GM12878 (cell line): ENCODE results near the gene LETM1. TPM values are rescaled to one million over a fixed set of nuclear protein-coding genes. Genes with fewer than 3 reads are reported as not detected.

Experiments used
- ATAC-seq: fragments of 200-7000 bp; cut with Tn5 transposase; 3 replicates; pipeline ENCODE4 v1.9.1; 2020; ENCODE audit warnings: mild to moderate bottlenecking, moderate library complexity
- BruUV-seq: library from RNA; stranded (reverse); fragments of 400-500 nt; replicated peaks from 2 replicates; lab custom pipeline; 2021; lab: Mats Ljungman, UMichigan
- CTCF ChIA-PET: fragments of 300-600 bp; sonication (Branson Sonifier 250); formaldehyde crosslinking; extraction: SDS; loops from one replicate; lab custom pipeline; 2021; ENCODE audit warnings: inconsistent platforms; lab: Yijun Ruan, JAX
- POLR2A ChIA-PET: fragments of 350-600 bp; formaldehyde crosslinking; extraction: SDS; loops from one replicate; lab custom pipeline; 2021; ENCODE audit warnings: inconsistent platforms; lab: Charles Lee
- RAD21 ChIA-PET: fragments of 300-600 bp; sonication (Branson Sonifier 250); formaldehyde crosslinking; loops from one replicate; lab custom pipeline; 2023; ENCODE audit warnings: antibody characterized with exemption; ENCODE audit not compliant: unreplicated experiment; lab: Charles Lee
- SMC1A ChIA-PET: fragments of 300-600 bp; sonication (Branson Sonifier 250); formaldehyde crosslinking; loops from one replicate; lab custom pipeline; 2023; ENCODE audit not compliant: unreplicated experiment, uncharacterized antibody; lab: Charles Lee
- DNase-seq: peaks from one replicate; pipeline ENCODE4 v3.0.0-alpha.2; 2011; ENCODE audit warnings: low read depth, low spot score
- FAIRE-seq: peaks from 3 replicates; lab custom pipeline; 2011; peaks lifted over from hg19 to GRCh38; lab: Jason Lieb, UNC
- H2AFZ ChIP-seq: 2 replicates; pipeline ENCODE4 v1.6.0; 2011; ENCODE audit warnings: low read depth, low read length, control low read depth; ENCODE audit not compliant: control insufficient read depth
- H3K27ac ChIP-seq: 2 replicates; pipeline ENCODE4 v1.5.1; 2011; ENCODE audit warnings: control low read depth; ENCODE audit not compliant: control insufficient read depth, insufficient read depth
- H3K27me3 ChIP-seq, 2 experiments: replicated peaks in 1 of 2; 2 replicates each; pipeline versions ENCODE4 v1.6.0 to v1.6.1; 2011; ENCODE audit warnings: low read length in 1 of 2; ENCODE audit not compliant: control insufficient read depth in 2 of 2, insufficient read depth in 2 of 2
- H3K36me3 ChIP-seq, 2 experiments: 2 replicates each; pipeline ENCODE4 v1.5.1; 2011; ENCODE audit warnings: low read length in 1 of 2; ENCODE audit not compliant: control insufficient read depth in 2 of 2, insufficient read depth in 2 of 2
- H3K4me1 ChIP-seq: 2 replicates; pipeline ENCODE4 v1.6.1; 2011; ENCODE audit warnings: mild to moderate bottlenecking, low read length, moderate library complexity, mixed read lengths; ENCODE audit not compliant: control insufficient read depth, insufficient read depth
- H3K4me2 ChIP-seq: 2 replicates; pipeline ENCODE4 v1.6.0; 2011; ENCODE audit warnings: control low read depth; ENCODE audit not compliant: control insufficient read depth, insufficient read depth
- H3K4me3 ChIP-seq: fragments of 200-600 bp; sonication (generic); 2 replicates; pipeline ENCODE4 v1.5.1; 2016
- H3K79me2 ChIP-seq: 2 replicates; pipeline ENCODE4 v1.6.0; 2011; ENCODE audit warnings: low read length; ENCODE audit not compliant: control insufficient read depth, insufficient read depth
- H3K9ac ChIP-seq: 2 replicates; pipeline ENCODE4 v1.8.0; 2011; ENCODE audit warnings: low read length, control low read depth, mixed read lengths; ENCODE audit not compliant: control insufficient read depth, insufficient read depth
- H3K9me3 ChIP-seq: replicated peaks from 3 replicates; pipeline ENCODE4 v1.5.1; 2011; ENCODE audit warnings: mild to moderate bottlenecking, low read length; ENCODE audit not compliant: control insufficient read depth, insufficient read depth
- H4K20me1 ChIP-seq: 2 replicates; pipeline ENCODE4 v1.6.0; 2011; ENCODE audit not compliant: control insufficient read depth, insufficient read depth
- CBX3 ChIP-seq: fragments of 200-600 bp; sonication (generic); IDR thresholded peaks from 2 replicates; pipeline ENCODE4 v1.6.1; 2016; ENCODE audit warnings: low read depth, borderline replicate concordance
- CHD1 ChIP-seq: IDR thresholded peaks from 2 replicates; pipeline ENCODE4 v1.6.1; 2012; ENCODE audit warnings: low read depth, low read length, improper control_type of control experiment
- CUX1 ChIP-seq: IDR thresholded peaks from 2 replicates; pipeline ENCODE4 v1.6.1; 2012; ENCODE audit warnings: improper control_type of control experiment, low read depth, low read length; ENCODE audit not compliant: insufficient replicate concordance
- E4F1 ChIP-seq: fragments of 450-650 bp; IDR thresholded peaks from 2 replicates; pipeline ENCODE4 v1.6.1; 2018; ENCODE audit warnings: borderline replicate concordance, mild to moderate bottlenecking; ENCODE audit not compliant: partially characterized antibody
- GABPA ChIP-seq: IDR thresholded peaks from 2 replicates; pipeline ENCODE4 v1.6.1; 2014; ENCODE audit warnings: antibody characterized with exemption, low read depth, mild to moderate bottlenecking, inconsistent platforms
- NR2C1 ChIP-seq: fragments of 450-650 bp; IDR thresholded peaks from 2 replicates; pipeline ENCODE4 v1.6.1; 2017; ENCODE audit warnings: antibody characterized with exemption, mild to moderate bottlenecking, moderate library complexity
- PML ChIP-seq: IDR thresholded peaks from 2 replicates; pipeline ENCODE4 v1.6.1; 2012; ENCODE audit warnings: low read length, inconsistent platforms
- RAD51 ChIP-seq: fragments of 450-650 bp; IDR thresholded peaks from 2 replicates; pipeline ENCODE4 v1.6.1; 2016; ENCODE audit warnings: moderate library complexity, mild to moderate bottlenecking, inconsistent platforms
- RB1 ChIP-seq: fragments of 450-650 bp; formaldehyde crosslinking; IDR thresholded peaks from 2 replicates; pipeline ENCODE4 v1.6.1; 2017; ENCODE audit warnings: mild to moderate bottlenecking, borderline replicate concordance
- STAT1 ChIP-seq: fragments of 450-650 bp; conservative IDR thresholded peaks from 2 replicates; pipeline ENCODE4 v1.6.1; 2014; ENCODE audit warnings: antibody characterized with exemption, mild to moderate bottlenecking
- WGBS: methylation state at CpG from one replicate; pipeline ENCODE4 v1.1.6; 2016; ENCODE audit warnings: low lambda C conversion rate; ENCODE audit not compliant: insufficient replicate concordance, insufficient coverage; ENCODE audit errors: missing lambda C conversion rate; 5-methylcytosine and 5-hydroxymethylcytosine counted together
- in situ Hi-C: fragments of 300-500 bp; cut with MboI; formaldehyde crosslinking; loops from 9 replicates; pipeline ENCODE4 v1.14.3; 2018; ENCODE audit warnings: mixed read lengths
- intact Hi-C: fragments of 100-400 bp; cut with micrococcal nuclease; formaldehyde crosslinking; loops from one replicate; pipeline ENCODE4 v1.14.2; 2022; ENCODE audit not compliant: unreplicated experiment
- polyA plus RNA-seq, 11 experiments: library from polyadenylated mRNA; depleted of rRNA in 4 of 11; unstranded in 6 of 11; stranded (reverse) in 5 of 11; fragments of >200 nt; fragmentation: Nextera tagmentation in 4 of 11; fragmentation: Illumina TruSeq in 1 of 11; extraction: Ambion mirVana in 4 of 11; extraction: Trizol in 1 of 11; gene quantifications; 1 replicate in 1 of 11; 2 replicates in 10 of 11; pipeline versions ENCODE4 v1.2.1 to v1.2.3, GENCODE V29; 2011 to 2016; ENCODE audit warnings: inconsistent platforms in 2 of 11, missing spikeins in 2 of 11, low read depth in 1 of 11
- total RNA-seq, 4 experiments: library from RNA; depleted of rRNA in 3 of 4; stranded (reverse); fragments of >200 nt in 3 of 4; fragmentation: Illumina TruSeq in 1 of 4; extraction: Trizol in 1 of 4; gene quantifications; 2 replicates each; pipeline versions ENCODE4 v1.2.1 to v1.2.3, GENCODE V29; 2013 to 2021
- TF ChIP-seq, protein P1 (sequence below): fragments of 450-650 bp; IDR thresholded peaks from 2 replicates; pipeline ENCODE4 v1.6.1; 2016; ENCODE audit warnings: mild to moderate bottlenecking, moderate library complexity, borderline replicate concordance

LETM1 gene
- total and polyA plus RNA-seq, 10 of the 15 experiments (the other 5 are each of a cell fraction or from before 2014, with no cell fraction given): 2.6 to 65.2 (median 30.2) TPM

GRCh38 chr4:1794809-1795298, 61.1 kb downstream of the LETM1 start:
- in situ Hi-C loops: no loop called here
- TF ChIP-seq CUX1 (no peak), NR2C1 (no peak), RAD51 (no peak), GABPA (no peak), CHD1 (no peak), PML (no peak), RB1 (no peak), CBX3 (no peak), E4F1 (no peak), STAT1 (no peak)
- TF ChIP-seq, protein P1, sequence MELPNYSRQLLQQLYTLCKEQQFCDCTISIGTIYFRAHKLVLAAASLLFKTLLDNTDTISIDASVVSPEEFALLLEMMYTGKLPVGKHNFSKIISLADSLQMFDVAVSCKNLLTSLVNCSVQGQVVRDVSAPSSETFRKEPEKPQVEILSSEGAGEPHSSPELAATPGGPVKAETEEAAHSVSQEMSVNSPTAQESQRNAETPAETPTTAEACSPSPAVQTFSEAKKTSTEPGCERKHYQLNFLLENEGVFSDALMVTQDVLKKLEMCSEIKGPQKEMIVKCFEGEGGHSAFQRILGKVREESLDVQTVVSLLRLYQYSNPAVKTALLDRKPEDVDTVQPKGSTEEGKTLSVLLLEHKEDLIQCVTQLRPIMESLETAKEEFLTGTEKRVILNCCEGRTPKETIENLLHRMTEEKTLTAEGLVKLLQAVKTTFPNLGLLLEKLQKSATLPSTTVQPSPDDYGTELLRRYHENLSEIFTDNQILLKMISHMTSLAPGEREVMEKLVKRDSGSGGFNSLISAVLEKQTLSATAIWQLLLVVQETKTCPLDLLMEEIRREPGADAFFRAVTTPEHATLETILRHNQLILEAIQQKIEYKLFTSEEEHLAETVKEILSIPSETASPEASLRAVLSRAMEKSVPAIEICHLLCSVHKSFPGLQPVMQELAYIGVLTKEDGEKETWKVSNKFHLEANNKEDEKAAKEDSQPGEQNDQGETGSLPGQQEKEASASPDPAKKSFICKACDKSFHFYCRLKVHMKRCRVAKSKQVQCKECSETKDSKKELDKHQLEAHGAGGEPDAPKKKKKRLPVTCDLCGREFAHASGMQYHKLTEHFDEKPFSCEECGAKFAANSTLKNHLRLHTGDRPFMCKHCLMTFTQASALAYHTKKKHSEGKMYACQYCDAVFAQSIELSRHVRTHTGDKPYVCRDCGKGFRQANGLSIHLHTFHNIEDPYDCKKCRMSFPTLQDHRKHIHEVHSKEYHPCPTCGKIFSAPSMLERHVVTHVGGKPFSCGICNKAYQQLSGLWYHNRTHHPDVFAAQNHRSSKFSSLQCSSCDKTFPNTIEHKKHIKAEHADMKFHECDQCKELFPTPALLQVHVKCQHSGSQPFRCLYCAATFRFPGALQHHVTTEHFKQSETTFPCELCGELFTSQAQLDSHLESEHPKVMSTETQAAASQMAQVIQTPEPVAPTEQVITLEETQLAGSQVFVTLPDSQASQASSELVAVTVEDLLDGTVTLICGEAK: no peak
- Histone ChIP-seq H4K20me1 (no peaks in the 10 kb centered on the region), H3K79me2 (no peaks in the 10 kb centered on the region), H3K36me3 (no peaks in the 10 kb centered on the region), H3K4me1 (no peaks in the 10 kb centered on the region), H3K4me2 (no peak overlapping the region), H3K27ac (no peak overlapping the region), H3K9ac (no peak overlapping the region), H3K4me3 (no peak overlapping the region), H3K9me3 (no peaks in the 10 kb centered on the region), H2AFZ (no peak overlapping the region), H3K27me3 (peaks cover 8 to 12% of the 10 kb centered on the region in 2 experiments)
- WGBS: under 1% methylated on average over 43 of the region's 68 CpGs
- ATAC-seq (peak; percentile 9; the same call in 2 of the 3 replicates), FAIRE-seq (no peak), DNase-seq (no peak)
- ChIA-PET CTCF (no interaction called here), RAD21 (no interaction called here), POLR2A (interaction anchor here (0.6 kb wide), 1 partner anchor 39 kb away, joined by 3 read pairs; no protein-coding TSS in a partner anchor), SMC1A (no interaction called here)
- intact Hi-C loops: no loop called here
- no TSS peak for BruUV-seq
